ENCODE data around the gene EEFSEC. TPM values are rescaled to one million over a fixed set of nuclear protein-coding genes. Genes with fewer than 3 reads are reported as not detected.

EEFSEC gene
- total RNA-seq, 1 donor from 2014 or later: 2.2 TPM

- no peak for DNase-seq
These were observed 223.2 kb downstream of the EEFSEC start for GRCh38 chr3:128376516-128376915.

- no peak for DNase-seq
These were observed 225.5 kb downstream of the EEFSEC start for GRCh38 chr3:128378631-128379347.

GRCh38 chr3:128379367-128380160 is 226.3 kb downstream of the EEFSEC start:
- no peak for DNase-seq

- no peak for DNase-seq
These were observed 227.0 kb downstream of the EEFSEC start for GRCh38 chr3:128380295-128380694.

GRCh38 chr3:128380719-128381118 is 227.4 kb downstream of the EEFSEC start:
- DNase-seq: no peak

- no peak for DNase-seq
These were observed 228.3 kb downstream of the EEFSEC start for GRCh38 chr3:128381609-128382008.

- DNase-seq: no peak
These were observed 229.0 kb downstream of the EEFSEC start for GRCh38 chr3:128382221-128382807.

- peak; percentile 83 for DNase-seq
These were observed 230.3 kb downstream of the EEFSEC start for GRCh38 chr3:128383316-128384235.

GRCh38 chr3:128385080-128385832 is 232.0 kb downstream of the EEFSEC start:
- no peak for DNase-seq

GRCh38 chr3:128388932-128389331 is 235.7 kb downstream of the EEFSEC start:
- no peak for DNase-seq

- no peak for DNase-seq
These were observed 237.6 kb downstream of the EEFSEC start for GRCh38 chr3:128390867-128391266.

GRCh38 chr3:128392021-128392420 is 238.7 kb downstream of the EEFSEC start:
- no peak for DNase-seq

GRCh38 chr3:128392818-128393544 is 239.7 kb downstream of the EEFSEC start:
- no peak for DNase-seq

- no peak for DNase-seq
These were observed 240.8 kb downstream of the EEFSEC start for GRCh38 chr3:128394033-128394432.

GRCh38 chr3:128395046-128395445 is 241.8 kb downstream of the EEFSEC start:
- DNase-seq: no peak

GRCh38 chr3:128395500-128396162 is 242.3 kb downstream of the EEFSEC start:
- peak; percentile 49 for DNase-seq

GRCh38 chr3:128397484-128397883 is 244.2 kb downstream of the EEFSEC start:
- no peak for DNase-seq

GRCh38 chr3:128398586-128398985 is 245.3 kb downstream of the EEFSEC start:
- no peak for DNase-seq

GRCh38 chr3:128399221-128399915 is 246.1 kb downstream of the EEFSEC start:
- DNase-seq: no peak

- DNase-seq: no peak
These were observed 247.4 kb downstream of the EEFSEC start for GRCh38 chr3:128400671-128401070.
